Endothelial cell (in vitro differentiated cells): ENCODE results near the gene RNF144A. TPM values are rescaled to one million over a fixed set of nuclear protein-coding genes. Genes with fewer than 3 reads are reported as not detected.

Experiments
- DNase-seq: peaks from one replicate; pipeline ENCODE4 v3.0.0; 2021; ENCODE audit warnings: low spot score
- H3K27ac Mint-ChIP-seq: one replicate; pipeline ENCODE4 v1.8.0; 2021; ENCODE audit warnings: mixed read lengths, inconsistent platforms; ENCODE audit not compliant: unreplicated experiment
- H3K27me3 Mint-ChIP-seq: one replicate; pipeline ENCODE4 v1.8.0; 2021; ENCODE audit warnings: mild to moderate bottlenecking, moderate library complexity, mixed read lengths, inconsistent platforms; ENCODE audit not compliant: unreplicated experiment
- H3K36me3 Mint-ChIP-seq: one replicate; pipeline ENCODE4 v1.8.0; 2021; ENCODE audit warnings: mild to moderate bottlenecking, low read depth, mixed read lengths, inconsistent platforms; ENCODE audit not compliant: unreplicated experiment
- H3K4me1 Mint-ChIP-seq: one replicate; pipeline ENCODE4 v1.8.0; 2021; ENCODE audit warnings: mild to moderate bottlenecking, mixed read lengths, inconsistent platforms; ENCODE audit not compliant: unreplicated experiment
- H3K4me3 Mint-ChIP-seq: one replicate; pipeline ENCODE4 v1.8.0; 2021; ENCODE audit warnings: mild to moderate bottlenecking, mixed read lengths, inconsistent platforms; ENCODE audit not compliant: unreplicated experiment
- H3K9me3 Mint-ChIP-seq: one replicate; pipeline ENCODE4 v1.8.0; 2021; ENCODE audit warnings: mixed read lengths, inconsistent platforms; ENCODE audit not compliant: unreplicated experiment
- total RNA-seq: library from RNA; stranded (reverse); fragmentation: NEBNext Ultra II Directional; extraction: Animal tissue kit (Norgen Biotek cat#: 25700); gene quantifications from one replicate; pipeline ENCODE4 v1.2.1, GENCODE V29; 2021; ENCODE audit not compliant: unreplicated experiment
- TF ChIP-seq, protein P1 (sequence below): fragments of 200-600 bp; sonication (generic); IDR thresholded peaks from one replicate; pipeline ENCODE4 v1.5.0; 2021; ENCODE audit warnings: antibody characterized with exemption; ENCODE audit not compliant: unreplicated experiment

Gene RNF144A
- total RNA-seq, 1 donor from 2014 or later, result 81.3 TPM

DNA sequence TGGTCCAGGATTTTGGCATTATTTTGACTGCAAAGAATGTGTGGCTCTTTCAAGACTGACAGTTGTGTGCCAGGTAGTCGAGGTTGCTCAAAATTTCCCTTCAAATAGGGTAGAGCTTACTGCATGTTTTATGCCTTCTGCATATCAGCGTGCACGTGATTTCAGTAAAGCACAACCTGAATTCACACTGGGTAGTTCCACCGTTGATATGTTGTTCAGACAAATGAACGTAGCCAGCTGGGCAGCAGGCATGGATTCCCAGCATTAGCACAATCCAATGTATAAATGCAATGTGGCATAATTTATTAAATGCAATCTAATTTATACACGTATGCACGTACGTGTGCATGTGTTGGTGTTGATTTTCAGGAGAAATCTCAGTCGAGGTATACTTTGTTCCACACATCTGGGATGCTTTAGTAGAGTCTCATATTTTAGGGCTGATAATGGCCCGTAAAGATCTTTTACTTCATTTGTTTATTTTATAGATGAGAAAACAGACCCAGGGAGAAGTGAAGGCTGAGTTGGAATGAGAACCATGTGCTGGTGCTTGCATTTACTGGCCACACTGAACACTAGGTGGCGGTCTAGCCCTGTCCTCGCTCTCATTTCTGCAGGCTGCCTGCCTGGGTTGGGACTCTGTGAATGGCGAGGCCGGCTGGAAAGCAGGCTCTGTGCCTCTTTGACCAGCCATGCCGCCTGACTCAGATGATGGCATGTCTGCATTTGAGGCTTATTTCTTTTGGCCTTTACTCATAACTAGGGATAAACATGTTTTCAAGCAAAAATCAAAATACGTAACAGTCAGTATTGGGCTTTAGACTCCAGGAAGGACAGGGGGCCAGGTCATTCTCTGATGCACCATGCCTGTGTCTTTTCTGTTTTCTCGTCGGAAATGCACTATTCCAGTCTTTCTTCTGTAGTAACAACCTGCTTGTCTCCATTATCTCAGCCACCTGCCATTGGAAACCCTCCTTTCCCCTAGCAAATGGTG lies 120.4 kb downstream of the RNF144A start:
- peak; percentile 75 for DNase-seq
- H3K4me3 Mint-ChIP-seq, result no peak overlapping the region
- peaks cover 14% of the 10 kb centered on the region for H3K4me1 Mint-ChIP-seq
- H3K27ac Mint-ChIP-seq, result no peak overlapping the region
- TF ChIP-seq, protein P1, sequence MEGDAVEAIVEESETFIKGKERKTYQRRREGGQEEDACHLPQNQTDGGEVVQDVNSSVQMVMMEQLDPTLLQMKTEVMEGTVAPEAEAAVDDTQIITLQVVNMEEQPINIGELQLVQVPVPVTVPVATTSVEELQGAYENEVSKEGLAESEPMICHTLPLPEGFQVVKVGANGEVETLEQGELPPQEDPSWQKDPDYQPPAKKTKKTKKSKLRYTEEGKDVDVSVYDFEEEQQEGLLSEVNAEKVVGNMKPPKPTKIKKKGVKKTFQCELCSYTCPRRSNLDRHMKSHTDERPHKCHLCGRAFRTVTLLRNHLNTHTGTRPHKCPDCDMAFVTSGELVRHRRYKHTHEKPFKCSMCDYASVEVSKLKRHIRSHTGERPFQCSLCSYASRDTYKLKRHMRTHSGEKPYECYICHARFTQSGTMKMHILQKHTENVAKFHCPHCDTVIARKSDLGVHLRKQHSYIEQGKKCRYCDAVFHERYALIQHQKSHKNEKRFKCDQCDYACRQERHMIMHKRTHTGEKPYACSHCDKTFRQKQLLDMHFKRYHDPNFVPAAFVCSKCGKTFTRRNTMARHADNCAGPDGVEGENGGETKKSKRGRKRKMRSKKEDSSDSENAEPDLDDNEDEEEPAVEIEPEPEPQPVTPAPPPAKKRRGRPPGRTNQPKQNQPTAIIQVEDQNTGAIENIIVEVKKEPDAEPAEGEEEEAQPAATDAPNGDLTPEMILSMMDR, result peak; percentile 73
- H3K9me3 Mint-ChIP-seq, result no peaks in the 10 kb centered on the region
- H3K36me3 Mint-ChIP-seq, result peaks cover 52% of the 10 kb centered on the region
- peaks cover 11% of the 10 kb centered on the region for H3K27me3 Mint-ChIP-seq

DNA sequence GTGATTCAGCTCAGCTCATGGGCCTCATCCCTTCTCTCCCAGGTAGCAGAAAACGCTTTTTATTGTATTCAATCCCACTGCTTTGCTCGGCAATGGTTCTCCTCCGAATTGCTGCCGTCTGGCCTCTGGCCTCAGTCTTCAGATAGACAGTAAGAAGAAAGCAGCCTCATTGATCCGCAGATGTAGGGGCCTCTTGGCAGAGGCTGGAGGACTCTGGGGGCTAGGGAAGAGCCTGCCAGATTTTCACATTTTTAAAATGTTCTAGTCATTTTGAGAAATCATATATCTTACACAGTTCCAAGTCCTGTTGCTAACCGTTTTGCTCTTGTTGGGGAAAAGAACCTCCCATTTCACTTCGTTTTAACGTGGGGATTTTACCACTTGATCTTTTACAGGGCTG lies 123.3 kb downstream of the RNF144A start:
- H3K36me3 Mint-ChIP-seq, result peaks cover 33% of the 10 kb centered on the region
- DNase-seq, result no peak
- no peaks in the 10 kb centered on the region for H3K9me3 Mint-ChIP-seq
- TF ChIP-seq, protein P1, result no peak
- peaks cover 3% of the 10 kb centered on the region for H3K27me3 Mint-ChIP-seq
- no peaks in the 10 kb centered on the region for H3K4me1 Mint-ChIP-seq
- no peak overlapping the region for H3K27ac Mint-ChIP-seq
- no peak overlapping the region for H3K4me3 Mint-ChIP-seq

DNA sequence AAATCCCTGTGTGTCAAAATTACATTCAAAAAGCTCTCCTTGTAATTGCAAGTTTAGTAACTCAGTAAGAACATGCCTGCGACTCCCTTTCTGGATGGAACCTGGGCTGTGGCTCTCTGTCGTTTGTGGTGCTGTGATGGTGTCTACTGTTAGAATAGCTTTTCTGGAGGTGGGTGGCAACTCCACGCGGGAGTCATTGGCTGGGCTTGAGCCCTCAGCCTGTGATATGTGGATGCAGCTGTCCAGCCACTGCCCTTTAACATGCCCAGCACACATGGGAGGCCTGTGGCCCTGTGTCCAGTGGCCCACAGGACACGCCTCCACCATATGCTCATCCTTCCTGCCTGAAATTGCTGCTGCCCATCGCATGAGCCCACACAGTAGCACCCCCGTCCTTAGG lies 124.2 kb downstream of the RNF144A start:
- no peaks in the 10 kb centered on the region for H3K9me3 Mint-ChIP-seq
- peaks cover 28% of the 10 kb centered on the region for H3K36me3 Mint-ChIP-seq
- TF ChIP-seq, protein P1, result no peak
- H3K27me3 Mint-ChIP-seq, result peaks cover 4% of the 10 kb centered on the region
- H3K4me3 Mint-ChIP-seq, result no peak overlapping the region
- DNase-seq, result no peak
- H3K4me1 Mint-ChIP-seq, result peaks cover 5% of the 10 kb centered on the region
- no peak overlapping the region for H3K27ac Mint-ChIP-seq

DNA sequence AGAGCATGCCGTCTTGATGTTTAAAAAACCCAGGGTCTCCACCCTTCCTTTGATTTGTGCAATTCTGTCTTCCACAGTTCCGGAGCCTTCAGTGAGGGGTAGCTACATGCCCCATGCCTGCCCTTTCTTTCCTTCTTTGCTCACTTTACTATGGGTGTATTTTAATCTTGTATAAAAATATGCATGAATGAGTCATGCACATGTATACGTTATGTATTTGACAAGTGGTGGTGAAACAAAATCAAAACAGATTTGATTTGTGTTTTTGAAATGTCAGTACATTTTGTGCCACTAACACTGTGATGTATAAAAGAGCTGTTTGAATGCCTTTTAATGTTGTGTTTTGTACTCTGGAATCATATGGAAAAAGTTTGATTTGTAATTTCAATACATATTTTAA lies 126.5 kb downstream of the RNF144A start:
- Mint-ChIP-seq H3K27ac (no peak overlapping the region), H3K36me3 (peaks cover 30% of the 10 kb centered on the region), H3K9me3 (no peaks in the 10 kb centered on the region), H3K4me1 (peaks cover 19% of the 10 kb centered on the region), H3K27me3 (peaks cover 11% of the 10 kb centered on the region), H3K4me3 (no peak overlapping the region)
- DNase-seq, result no peak
- TF ChIP-seq, protein P1, result no peak
